Epithelial cell of esophagus (primary cell): ENCODE data around the gene GABPB2.

Source experiments
- DNase-seq: peaks from one replicate; pipeline ENCODE4 v3.0.0; 2010; ENCODE audit warnings: low read depth
- H3K4me3 ChIP-seq: 2 replicates; pipeline ENCODE4 v1.5.1; 2011; ENCODE audit warnings: mild to moderate bottlenecking, low read length, control low read depth
- TF ChIP-seq, protein P1 (sequence below): IDR thresholded peaks from 2 replicates; pipeline ENCODE4 v1.5.1; 2011; ENCODE audit warnings: low read depth, mild to moderate bottlenecking, low read length, control low read depth, inconsistent platforms; ENCODE audit not compliant: insufficient read depth; ENCODE audit errors: missing control alignments

GABPB2 gene

DNA sequence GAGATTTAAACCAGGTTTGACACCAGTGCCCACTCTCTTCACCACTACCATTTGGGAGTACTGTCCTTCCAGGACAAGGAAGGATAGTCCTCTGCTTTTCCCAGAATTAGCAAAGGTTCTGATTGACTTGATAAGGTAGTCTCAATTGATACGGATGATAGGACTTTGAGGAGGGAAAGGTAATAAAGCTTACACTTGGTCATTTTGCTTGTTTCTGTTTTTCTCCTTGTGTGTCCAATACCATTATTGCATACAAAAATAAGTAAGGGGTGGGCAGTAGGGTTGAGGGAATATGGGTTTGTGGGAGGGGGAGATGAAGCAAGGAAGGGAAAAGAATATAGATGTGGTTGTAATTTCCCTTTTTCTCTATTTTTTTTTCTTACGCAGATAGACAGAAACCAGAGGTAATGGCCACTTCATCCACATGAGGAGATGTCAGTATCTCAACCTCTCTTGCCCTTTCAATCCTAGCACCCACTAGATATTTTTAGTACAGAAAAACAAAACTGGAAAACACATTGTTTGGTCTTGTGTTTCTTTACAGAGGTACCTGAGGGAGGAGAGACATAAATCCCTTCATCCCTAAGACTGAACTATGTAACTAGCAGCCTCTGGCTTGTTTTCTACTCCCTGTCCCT, 20.4 kb upstream of the GABPB2 start:
- no peak overlapping the region for H3K4me3 ChIP-seq
- DNase-seq, result no peak
- TF ChIP-seq, protein P1, sequence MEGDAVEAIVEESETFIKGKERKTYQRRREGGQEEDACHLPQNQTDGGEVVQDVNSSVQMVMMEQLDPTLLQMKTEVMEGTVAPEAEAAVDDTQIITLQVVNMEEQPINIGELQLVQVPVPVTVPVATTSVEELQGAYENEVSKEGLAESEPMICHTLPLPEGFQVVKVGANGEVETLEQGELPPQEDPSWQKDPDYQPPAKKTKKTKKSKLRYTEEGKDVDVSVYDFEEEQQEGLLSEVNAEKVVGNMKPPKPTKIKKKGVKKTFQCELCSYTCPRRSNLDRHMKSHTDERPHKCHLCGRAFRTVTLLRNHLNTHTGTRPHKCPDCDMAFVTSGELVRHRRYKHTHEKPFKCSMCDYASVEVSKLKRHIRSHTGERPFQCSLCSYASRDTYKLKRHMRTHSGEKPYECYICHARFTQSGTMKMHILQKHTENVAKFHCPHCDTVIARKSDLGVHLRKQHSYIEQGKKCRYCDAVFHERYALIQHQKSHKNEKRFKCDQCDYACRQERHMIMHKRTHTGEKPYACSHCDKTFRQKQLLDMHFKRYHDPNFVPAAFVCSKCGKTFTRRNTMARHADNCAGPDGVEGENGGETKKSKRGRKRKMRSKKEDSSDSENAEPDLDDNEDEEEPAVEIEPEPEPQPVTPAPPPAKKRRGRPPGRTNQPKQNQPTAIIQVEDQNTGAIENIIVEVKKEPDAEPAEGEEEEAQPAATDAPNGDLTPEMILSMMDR, result no peak

DNA sequence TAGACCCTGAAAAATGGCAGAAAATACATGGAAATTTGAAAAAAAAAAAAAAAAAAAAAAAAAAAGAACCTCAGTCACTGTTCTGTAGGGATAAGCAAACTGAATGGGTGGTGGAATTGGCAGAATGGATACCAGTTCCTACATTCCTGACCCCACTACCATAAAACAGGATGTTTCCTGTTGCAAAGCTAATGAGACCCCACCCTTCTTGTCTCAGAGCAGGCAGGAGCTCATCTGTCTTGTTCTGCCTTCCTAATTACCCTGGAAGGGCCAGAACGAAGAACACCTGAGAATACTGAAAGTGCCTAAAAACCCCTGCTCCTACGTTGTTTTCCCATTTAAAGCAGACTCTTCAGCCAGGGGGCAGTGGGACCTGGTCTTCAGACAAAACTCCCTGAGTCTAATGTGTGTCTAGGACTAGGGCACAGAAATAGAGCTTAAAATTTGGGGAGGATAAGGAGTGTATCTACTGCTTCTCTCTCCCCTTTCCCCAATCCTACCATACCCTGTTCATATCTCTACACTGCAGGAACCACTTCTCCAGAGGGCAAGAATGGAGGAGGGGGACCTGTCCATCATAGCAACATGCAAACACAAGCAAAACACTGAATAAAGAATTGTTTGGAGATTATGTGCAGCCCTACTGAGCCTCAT, 19.1 kb upstream of the GABPB2 start:
- no peak overlapping the region for H3K4me3 ChIP-seq
- no peak for DNase-seq
- TF ChIP-seq, protein P1, result no peak

DNA sequence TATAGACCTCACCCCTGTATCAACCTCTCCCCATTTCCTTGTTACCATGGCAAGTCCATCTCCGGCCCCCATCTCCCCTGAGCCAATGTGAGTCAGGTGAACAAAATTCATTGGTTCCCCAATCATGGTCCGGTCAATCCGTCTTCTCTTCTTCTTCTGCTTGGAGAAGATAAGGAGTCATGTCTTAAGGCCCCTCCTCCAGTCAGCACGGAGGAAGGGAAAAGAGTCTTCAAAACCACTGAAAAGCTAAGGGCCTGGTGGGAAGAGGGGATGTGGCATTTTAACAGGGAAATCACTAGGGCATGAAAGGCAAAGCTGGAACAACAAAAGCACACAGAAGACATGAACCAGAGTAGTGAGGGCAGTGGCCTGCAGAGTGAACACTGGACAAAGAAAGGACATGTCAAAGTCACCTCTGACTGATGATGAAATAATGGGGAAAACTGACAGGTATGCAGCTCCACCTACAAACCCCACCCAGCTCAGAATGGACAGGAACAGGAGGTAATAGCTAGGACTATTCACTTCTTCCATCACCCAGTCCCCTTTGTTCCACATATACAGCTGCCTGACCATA, 15.5 kb upstream of the GABPB2 start:
- DNase-seq, result no peak
- no peak overlapping the region for H3K4me3 ChIP-seq
- TF ChIP-seq, protein P1, result no peak

DNA sequence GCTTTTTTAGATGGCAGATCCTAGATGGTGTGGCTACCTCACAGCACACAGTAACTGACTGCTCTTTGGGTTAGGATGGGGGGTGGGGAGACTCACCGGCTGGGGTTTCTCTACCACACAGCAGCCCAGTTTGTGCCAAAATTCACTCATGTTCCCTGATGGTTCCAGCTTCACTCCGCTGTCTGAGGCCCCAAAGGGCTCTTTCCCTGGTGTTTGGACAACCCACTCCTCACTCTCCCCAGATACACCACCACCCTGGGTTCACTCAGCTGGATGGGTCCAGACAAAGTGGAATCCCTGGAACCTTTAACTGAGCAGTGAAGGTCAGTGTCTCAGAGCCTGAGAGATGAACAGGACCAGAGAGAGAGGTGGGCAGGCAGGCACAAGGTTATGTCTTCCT, 15.0 kb upstream of the GABPB2 start:
- no peak for DNase-seq
- TF ChIP-seq, protein P1, result no peak

DNA sequence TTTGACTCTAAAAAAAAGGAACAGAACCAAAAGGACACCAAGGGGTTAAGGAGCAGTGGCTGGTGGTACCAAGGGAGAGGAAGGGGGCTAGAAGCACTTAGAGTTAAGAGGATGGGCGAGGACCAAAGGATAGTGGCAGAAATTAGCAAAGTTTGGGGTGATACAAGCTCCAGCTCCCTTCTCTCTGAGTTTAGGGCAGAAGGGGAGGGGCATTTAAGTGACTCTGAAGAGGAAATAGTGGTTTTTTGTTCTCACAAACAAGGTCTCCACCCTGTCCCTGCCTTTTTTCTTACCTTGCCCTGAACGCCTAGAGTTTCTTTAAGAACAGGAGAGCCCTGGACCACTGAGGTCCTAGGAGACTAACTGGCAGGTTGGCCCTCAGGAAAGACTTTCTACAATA, 14.4 kb upstream of the GABPB2 start:
- DNase-seq, result no peak
- TF ChIP-seq, protein P1, result no peak
- H3K4me3 ChIP-seq, result peak overlapping the region; percentile 25

More for the DNA sequence above, 15.0 kb upstream of the GABPB2 start:
- H3K4me3 ChIP-seq, result no peak overlapping the region

DNA sequence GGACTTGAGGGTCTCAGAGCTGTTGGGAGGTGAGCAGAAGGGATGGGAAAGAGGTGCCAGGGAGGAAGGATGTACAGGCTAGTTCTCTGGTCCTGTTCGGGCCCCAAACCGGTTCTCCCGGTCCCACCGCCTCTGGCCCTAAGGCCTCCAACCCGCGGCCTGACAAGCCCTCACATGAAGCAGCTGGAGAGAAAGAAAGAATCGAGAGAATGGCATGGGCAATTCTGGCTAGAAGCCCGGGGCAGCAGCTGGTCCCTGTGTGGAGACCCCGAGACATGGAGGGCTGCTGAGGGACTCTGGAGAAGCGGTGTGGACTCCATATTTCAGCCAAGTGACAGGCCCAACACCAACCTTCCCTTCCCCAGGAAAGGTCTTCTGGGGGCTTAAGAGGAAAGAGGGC, 11.9 kb upstream of the GABPB2 start:
- TF ChIP-seq, protein P1, result no peak
- peak overlapping the region; percentile 94 for H3K4me3 ChIP-seq
- DNase-seq, result peak; percentile 97
